GM10847 (cell line): ENCODE measurements around the gene UBTD2.
A peak's percentile ranks its signal among the peaks of the same experiment; 100 is the strongest.

Source experiments
- POLR2A ChIP-seq: IDR thresholded peaks from 2 replicates; pipeline ENCODE4 v1.6.1; 2011; ENCODE audit not compliant: insufficient read length; ENCODE audit errors: extremely low read depth

UBTD2 gene

GRCh38 chr5:172188893-172189692, 94.5 kb downstream of the UBTD2 start:
- no peak for TF ChIP-seq POLR2A

GRCh38 chr5:172188033-172188892, 95.3 kb downstream of the UBTD2 start, which contains the start of gene STK10:
TSS of gene STK10 (minus strand) at chr5:172188224. CDS start at chr5:172188042, 182 bp downstream.
- TF ChIP-seq POLR2A, result peak; percentile 33

GRCh38 chr5:172187118-172188032, 96.2 kb downstream of the UBTD2 start:
- TF ChIP-seq POLR2A, result no peak

GRCh38 chr5:172186114-172186695, 97.4 kb downstream of the UBTD2 start:
- no peak for TF ChIP-seq POLR2A

- TF ChIP-seq POLR2A, result no peak
These were observed 98.5 kb downstream of the UBTD2 start for GRCh38 chr5:172185096-172185461.

GRCh38 chr5:172183881-172184280, 99.7 kb downstream of the UBTD2 start:
- TF ChIP-seq POLR2A, result no peak

GRCh38 chr5:172182291-172182690, 101.3 kb downstream of the UBTD2 start:
- TF ChIP-seq POLR2A, result no peak

GRCh38 chr5:172180936-172181335, 102.6 kb downstream of the UBTD2 start:
- no peak for TF ChIP-seq POLR2A

- peak; percentile 41 for TF ChIP-seq POLR2A
These were observed 104.3 kb downstream of the UBTD2 start for GRCh38 chr5:172178991-172179989.

- no peak for TF ChIP-seq POLR2A
These were observed 105.1 kb downstream of the UBTD2 start for GRCh38 chr5:172178301-172178987.

GRCh38 chr5:172177176-172177575, 106.4 kb downstream of the UBTD2 start:
- TF ChIP-seq POLR2A, result no peak

- peak; percentile 54 for TF ChIP-seq POLR2A
These were observed 108.3 kb downstream of the UBTD2 start for GRCh38 chr5:172175263-172175719.
